Thyroid gland (tissue), 4 donors: ENCODE results near the gene CACNA1A.

Experiments
- CTCF ChIP-seq, 6 experiments: fragments of 200-600 bp in 3 of 6; fragments of 450-650 bp in 3 of 6; sonication (generic) in 3 of 6; IDR thresholded peaks; one replicate each; pipeline ENCODE4 v1.5.1; 2016 to 2019; ENCODE audit warnings: antibody characterized with exemption in 6 of 6, mild to moderate bottlenecking in 2 of 6, inconsistent platforms in 1 of 6, moderate library complexity in 1 of 6
- POLR2A ChIP-seq, 2 donors: fragments of 450-650 bp; IDR thresholded peaks; one replicate each; pipeline ENCODE4 v1.6.1; 2017; ENCODE audit warnings: antibody characterized with exemption in 2 of 2, mild to moderate bottlenecking in 2 of 2, moderate library complexity in 1 of 2

- TF ChIP-seq POLR2A (IDR thresholded peaks at IDR 0.05) = no peak
- no peak for TF ChIP-seq CTCF (IDR thresholded peaks at IDR 0.05)
Measured at GRCh38 chr19:13270514-13271105, 235.7 kb downstream of the CACNA1A start.
